T-helper 1 cell (primary cell): ENCODE measurements around the gene TMEM163.
A peak's percentile ranks its signal among the peaks of the same experiment; 100 is the strongest.
"Not testable (repeated sequence)": the region's sequence is repeated elsewhere in the genome, so short reads cannot be mapped to it uniquely, and the experiment has no call there.

ENCODE experiments used
- DNase-seq, 5 donors: peaks; one replicate each; pipeline ENCODE4 v3.0.0-alpha.2; 2012 to 2020

TMEM163 gene

DNA sequence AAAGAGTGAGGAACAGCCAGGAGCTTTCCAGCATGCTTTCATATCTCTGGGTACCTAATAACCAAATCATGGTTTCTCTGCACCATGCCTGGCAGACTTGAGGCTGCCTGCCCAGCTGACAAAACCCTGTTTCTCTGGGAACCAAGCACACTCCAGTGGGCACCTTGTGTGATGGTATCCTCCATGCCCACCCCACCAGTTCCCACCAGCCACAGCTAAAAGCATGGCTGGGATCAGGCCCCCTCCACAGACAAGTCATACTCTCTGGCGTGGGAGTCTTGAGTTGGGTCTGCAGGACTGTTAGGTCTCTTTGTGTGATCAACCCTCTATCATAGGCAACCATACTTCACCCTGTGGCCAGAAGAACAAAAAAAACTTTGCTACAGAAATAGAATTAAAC, 56.0 kb downstream of the TMEM163 start:
- DNase-seq, result no peak

DNA sequence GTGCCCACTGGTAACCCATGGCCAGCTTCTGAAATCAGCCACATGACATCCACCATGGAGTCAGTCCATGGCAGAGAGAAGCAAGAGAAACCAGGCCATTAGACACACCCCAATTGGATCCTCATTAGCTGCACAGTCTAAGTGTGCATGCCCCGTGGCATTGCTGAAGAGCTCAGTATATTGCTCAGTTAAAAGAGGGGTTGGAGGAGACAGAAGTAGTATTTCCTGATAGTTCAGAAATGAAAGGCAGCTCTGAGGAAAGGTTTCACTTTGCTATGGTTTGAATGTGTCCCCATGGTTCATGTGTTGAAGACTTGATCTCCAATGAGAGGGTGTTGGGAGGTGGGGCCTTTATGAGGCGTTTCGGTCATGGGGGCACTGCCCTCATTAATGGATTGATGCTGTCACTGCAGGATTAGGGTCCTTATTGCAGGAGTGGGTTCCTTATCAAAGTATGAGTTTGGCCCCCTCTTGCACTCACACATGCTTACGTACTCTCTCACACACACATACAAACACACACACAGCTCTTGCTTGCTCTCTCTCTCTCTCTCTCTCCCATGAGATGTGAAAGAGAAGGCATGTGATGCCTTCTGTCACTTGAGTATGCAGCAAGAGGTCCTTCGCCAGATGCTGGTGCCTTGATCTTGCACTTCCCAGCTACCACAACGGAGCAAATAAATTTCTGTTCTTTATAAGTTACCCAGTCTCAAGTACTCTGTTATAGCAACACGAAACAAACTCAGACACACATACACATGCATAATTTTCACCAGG, 58.0 kb downstream of the TMEM163 start:
- no peak for DNase-seq

DNA sequence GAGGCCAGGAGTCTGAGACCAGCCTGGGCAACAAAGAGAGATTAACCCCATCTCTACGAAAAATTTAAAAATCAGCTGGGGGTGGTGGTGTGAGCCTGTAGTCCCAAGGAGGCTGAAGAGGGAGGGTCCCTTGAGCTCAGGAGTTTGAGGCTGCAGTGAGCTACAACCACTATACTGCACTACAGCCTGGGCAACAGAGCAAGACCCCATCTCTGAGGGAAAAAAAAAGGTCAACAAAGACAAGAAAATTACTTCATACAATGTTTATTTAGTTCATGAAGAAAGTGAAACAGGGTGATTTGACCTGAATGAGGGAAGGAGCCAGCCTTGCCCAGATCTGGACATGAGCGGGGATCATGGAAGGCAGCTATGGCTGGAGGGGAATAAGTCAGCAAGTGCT, 59.1 kb downstream of the TMEM163 start:
- DNase-seq, result no peak

DNA sequence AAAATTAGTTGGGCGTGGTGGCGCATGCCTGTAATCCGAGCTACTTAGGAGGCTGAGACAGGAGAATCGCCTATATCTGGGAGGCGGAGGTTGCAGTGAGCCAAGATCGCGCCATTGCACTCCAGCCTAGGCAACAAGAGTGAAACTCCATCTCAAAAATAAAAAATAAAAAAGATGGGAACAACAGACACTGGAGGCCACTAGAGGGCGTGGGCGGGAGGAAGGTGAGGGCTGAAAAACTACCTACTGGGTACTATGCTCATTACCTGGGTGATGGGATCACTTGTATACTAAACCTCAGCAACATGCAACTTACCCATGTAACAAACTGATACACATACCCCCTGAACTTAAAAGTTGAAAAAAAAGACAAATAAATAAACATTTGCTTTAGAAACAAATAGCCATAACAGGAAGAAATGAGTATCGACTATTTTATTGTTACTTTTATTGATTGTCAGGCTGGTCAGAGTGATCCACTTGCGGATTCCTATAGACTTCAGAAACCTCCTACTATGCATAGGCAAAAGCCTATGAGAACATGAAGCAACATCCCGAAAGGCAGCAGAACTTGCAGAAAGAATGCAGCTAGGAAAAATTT, 61.0 kb downstream of the TMEM163 start:
- DNase-seq, result peak in 1 of 5 donors; percentile 12

DNA sequence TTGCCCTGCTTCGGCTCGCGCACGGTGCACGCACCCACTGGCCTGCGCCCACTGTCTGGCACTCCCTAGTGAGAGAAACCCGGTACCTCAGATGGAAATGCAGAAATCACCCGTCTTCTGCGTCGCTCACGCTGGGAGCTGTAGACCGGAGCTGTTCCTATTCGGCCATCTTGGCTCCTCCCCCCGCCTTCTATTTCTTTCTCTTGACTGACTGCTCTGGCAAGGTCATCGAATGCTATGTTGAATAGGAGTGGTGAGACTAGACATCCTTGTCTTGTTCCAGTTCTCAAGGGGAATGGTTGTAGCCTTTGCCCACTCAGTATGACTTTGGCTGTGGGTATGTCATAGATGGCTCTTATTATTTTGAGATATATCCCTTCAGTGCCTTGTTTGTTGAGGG, 62.4 kb downstream of the TMEM163 start:
- not testable (repeated sequence) for DNase-seq

DNA sequence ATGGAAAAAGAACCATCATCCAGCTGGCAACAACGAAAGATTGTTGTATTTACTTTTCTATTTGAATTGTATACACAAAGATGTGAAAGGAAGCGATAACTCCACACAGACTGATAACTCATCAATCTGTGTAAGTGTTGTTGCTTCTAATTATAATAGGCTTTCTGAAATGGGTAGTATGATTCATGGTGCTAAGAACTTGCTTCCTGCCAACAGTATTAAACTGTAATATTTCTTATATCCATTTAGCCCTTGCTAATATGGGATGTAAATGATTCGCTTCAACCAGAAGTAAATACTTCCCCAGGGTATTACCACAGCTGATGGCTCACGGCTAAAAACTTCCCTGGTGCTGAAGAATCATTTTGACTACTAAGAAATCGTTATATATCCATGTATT, 70.2 kb downstream of the TMEM163 start:
- no peak for DNase-seq

DNA sequence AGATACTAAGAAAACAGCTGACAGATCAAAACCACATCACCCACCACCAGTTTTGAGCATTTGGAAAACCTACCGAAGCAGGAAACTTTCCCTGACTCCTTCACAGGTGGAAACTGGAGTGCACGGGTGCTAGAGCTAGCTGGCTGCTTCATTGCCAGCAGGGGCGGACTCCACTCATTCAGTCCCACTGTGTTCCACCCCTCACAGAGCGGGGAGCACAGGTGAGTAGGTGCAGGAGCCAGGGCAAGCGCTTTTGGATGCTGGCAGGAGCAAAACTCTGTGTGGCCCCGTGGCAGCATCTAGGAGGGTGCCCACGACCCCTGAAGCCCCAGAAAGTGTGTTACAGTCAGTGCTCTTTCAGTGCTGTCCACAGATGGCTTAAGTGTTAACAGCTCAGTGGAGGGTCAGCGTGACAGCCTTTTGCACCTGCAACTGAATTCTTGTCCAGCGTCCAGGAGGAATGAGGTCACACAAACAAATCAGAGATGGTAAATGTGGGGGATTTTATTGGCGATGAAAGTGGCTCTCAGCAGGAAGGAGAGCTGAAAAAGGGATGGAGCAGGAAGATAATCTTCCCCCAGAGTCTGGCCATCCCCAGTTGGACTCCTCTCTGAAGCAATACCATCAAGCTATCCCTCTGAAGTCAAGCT, 71.1 kb downstream of the TMEM163 start:
- DNase-seq, result no peak

DNA sequence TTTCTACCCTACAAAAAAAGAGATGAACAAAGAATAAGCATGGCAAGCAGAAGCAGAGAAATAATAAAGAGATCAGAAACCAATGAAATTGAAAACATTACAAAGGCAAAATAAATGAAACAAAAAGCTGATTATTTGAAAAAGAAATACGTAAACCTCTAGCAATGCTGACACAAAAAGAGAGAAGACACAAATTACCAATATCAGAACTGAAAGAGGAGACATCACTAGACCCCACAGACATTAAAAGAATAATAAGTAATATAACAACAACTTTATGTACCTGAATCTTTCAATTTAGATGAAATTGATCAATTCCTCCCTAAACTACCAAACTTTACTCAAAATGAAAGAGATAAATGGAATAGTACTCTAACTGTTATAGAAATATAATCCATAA, 75.9 kb downstream of the TMEM163 start:
- no peak for DNase-seq

DNA sequence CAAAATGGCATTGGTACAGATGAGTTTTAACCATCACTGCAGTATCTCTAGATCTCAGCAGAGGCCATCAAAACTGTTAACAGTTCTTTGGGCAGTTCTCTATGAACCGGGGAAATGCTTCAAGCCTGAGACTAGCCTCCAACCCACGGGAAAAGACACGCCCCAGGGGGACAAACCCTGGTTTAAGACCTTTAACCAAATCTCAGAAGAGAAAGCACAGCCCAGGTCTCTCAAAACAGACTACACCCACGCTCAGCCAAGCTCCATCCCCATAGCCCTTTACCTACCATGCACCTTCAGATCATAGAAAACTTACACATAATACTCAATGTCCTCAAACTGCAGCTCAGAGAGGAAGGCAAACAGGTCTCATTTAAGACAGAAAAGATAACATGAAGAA, 78.3 kb downstream of the TMEM163 start:
- no peak for DNase-seq

DNA sequence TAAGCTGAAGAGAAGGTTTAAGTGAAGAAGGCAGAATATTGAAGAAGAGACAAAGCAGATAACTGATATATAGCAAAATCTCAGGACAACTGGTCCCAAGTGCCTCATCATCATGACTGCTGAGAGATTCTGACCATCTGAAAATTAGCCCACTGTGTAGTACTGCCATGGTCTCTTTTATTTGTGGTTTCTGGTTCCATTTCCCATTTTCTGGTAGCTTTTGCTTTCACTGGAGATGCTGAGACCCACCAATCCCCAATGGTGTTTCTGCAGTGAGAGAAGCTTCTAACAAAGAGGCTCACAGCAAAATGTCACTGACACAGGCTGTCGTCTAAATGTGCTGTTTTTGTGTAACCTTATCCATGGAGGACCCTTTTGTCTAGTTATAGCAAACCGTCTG, 79.5 kb downstream of the TMEM163 start:
- no peak for DNase-seq

DNA sequence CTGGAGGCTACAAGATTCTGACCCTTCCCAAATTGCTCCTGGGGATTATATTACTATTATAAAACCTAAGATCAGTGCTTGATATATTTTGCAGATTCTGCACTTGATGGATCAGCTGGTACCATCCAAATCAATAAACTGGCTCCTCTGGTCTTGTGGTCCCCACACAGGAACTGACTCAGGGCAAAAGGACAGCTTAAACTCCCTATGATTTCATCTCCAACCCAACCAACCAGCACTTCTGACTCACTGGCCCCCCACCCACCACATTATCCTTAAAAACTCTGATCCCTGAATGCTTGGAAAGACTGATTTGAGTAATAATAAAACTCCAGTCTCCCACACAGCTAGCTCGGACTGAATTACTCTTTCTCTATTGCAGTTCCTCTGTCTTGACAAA, 82.1 kb downstream of the TMEM163 start:
- no peak for DNase-seq

DNA sequence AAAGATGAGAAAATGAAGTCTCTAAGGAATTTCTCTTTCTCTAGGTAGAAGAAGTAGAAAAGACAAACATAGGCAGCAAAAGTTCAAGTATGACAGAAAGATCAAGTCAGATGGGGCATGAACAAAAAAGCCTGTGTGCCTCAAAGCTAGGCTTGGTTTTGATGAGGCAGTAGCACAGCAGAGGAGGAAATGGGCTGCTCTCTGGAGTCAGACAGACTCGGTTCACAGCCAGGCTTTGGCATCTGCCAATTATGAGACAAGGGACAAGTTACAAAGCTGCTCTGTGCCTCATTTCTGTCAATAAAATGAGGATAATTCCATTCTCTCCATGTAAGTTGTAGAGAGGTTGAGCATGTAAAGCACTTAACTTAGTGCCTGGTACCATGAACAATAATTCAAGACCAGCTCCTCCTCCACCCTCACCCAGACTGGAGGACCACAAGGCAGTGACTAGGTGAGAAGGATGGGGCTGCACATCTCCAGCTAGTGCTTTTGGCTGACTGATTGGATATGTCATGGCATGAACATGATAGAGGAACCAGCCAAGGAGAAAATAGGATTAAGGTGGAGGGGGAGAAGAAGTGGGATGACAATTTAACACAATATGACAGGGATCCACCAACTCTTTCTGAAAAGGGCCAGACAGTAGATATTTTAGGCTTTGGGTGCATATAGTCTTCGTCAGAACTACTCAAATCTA, 84.6 kb downstream of the TMEM163 start:
- DNase-seq, result no peak

DNA sequence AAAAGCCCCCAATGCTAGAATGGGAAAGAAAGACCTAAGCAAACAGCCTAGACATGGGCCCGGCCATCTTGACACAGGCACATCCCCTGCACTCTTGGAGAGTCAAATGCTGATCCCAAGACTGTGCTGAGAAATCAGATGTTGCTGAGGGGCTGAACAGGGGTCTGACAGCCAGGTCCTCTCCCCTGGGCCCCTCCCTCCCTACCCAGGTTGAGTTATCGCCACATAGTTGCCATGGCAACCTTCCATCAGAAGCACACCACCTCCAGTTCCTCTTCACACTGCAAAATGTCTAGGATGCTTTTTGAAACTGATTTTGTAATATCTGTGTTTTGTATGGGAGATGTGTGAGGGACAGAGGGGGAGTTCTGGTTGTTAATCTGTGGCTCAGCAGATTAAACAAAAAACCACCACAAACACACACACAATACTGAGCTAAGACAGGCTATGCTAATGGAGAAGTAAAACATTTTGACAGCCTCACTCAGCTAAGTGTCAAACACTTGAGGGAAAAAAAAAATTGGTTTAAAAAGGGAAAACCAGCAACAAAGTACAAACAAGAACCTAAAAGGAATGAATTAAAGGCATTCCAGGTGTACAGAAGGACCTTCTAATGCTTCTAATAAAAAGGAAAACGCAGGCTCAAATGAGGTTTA, 88.2 kb downstream of the TMEM163 start:
- DNase-seq, result no peak

DNA sequence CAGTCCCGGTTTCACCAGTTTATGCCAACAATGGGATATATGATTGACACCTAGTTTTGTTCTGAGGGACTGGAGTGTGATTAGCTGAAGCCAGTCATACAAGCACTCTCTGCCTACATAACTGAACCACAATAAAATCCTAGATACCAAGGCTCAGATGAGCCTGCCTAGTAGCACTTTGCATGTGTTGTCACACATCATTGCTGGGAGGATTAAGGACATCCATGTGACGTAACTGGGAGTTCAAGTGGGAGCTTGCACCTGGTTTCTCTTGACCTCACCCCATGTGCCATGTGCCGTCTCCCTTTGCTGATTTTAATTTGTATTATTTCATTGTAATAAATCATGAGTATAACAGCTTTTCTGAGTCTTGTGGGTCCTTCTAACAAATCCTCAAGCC, 90.3 kb downstream of the TMEM163 start:
- DNase-seq, result no peak

DNA sequence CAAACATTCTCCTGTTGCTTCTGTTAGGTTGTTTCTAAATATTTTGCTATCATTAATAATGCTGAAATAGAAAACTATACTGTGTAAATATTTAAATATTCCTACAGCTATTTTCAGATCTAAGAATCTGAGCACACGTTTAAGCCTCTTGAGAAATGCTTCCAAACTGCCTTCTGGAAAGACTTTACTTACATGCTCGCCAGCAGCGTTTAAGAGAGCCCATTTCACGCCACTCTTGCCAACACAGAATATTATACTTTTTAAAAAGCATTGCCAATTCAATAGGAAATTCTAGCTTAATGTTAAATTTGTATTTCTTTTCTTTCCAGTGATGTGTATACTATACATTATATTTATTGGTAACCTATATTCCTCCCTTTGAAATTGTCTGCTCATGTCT, 92.0 kb downstream of the TMEM163 start:
- DNase-seq, result no peak

DNA sequence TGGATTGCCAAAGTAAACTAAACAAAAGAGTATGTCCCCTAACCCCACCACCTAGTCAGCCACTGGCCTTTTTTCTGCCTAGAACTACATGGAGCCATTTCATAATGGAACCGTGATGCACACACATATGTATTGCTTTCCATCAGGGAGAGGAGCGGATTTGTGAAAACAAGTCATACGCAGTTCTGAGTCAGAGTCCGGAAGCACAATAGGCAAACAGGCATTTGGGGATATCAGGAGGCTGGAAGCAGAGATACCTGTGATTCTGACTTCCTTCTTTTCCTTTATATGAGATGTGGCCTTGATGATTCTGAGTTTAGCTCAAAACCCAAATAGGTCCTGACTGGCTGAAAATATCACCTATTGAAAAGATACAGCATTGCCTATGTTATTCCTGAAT, 93.5 kb downstream of the TMEM163 start:
- DNase-seq, result no peak

DNA sequence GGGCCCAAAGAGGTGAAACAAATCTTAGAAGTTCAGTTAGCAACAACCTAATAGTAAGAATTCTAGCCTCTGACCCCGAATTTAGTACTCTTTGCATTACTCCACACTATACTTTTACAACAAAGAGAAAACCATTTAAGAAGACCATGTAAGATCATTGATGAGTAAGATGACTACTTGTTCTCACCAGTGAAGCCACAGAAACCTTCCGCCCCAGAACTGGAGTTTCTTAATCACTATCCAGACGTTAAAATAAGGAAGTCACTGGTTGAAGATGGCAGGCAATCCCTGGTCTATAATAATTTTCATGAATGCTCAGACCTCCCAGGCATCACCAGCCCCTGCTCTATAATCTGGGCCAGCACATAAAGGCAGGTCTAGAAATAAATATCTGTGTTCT, 95.0 kb downstream of the TMEM163 start:
- DNase-seq, result peak in 1 of 5 donors; percentile 66

DNA sequence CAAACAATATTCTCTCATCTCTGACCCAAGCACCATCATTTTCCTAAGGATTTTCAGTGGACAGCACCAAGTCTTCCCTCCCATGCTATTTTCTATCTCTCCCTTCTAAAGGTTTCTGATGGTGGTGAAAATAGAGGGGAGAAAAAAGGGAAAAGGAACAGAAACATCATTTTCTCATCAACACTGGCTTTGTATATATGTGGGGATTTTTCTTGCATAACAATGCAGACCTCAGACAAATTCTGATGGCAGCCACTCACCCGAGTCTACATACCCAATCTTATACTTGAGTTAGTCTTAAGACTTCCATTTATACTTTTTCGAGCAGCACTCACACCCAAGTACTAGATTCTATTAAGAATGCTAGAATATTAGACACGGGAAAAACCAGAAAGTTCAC, 95.8 kb downstream of the TMEM163 start:
- no peak for DNase-seq

DNA sequence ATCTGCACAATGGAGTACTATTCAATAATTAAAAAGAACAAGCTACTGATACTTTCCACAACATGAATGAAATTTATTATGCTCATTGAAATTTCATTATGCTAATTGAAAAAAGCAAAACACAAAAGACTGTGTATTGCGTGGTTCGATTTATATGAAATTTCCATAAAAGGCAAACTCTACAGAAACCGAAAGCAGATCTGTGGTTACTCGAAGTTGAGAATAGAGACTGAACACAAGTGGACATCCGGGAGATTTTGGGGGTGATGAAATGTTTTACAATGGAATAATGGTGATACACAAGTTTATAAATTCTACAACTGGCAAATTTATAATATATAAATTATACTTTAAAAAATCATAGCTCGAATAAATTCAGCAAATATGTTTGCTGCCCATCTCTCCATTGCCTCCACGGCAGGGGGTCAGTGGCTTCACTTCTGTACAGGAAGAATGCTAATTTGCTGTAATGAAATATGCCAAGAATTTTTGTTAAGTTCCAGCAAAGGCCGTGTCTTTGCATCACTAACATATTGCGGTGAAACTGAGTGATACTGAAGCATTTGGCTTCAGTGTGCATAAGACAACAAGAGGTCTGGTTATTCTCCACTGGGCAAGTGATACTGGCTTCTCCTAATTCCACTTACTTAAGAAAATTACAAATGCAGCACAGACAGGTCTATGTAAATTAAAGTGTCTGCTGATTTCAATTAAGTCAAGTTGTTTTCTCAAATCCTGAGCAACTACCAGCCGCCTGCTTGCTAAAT, 96.7 kb downstream of the TMEM163 start:
- peak in 1 of 5 donors; percentile 4 for DNase-seq

DNA sequence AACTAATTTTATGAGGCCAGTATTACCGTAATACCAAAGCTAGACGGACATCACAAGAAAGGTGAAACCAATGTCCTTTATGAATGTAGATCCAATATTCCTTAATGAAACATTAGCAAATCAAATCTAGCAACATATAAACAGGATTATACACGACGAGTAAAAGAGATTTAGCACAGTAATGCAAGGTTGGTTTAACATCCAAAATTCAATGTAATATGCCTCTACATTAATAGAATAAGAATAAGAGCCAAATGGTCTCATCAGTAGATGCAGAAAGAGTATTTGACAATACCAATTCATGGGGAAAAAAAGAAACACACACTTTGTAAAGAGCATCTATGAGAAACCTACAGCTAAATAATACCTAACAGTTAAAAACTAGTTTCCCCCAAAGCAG, 99.5 kb downstream of the TMEM163 start:
- no peak for DNase-seq

DNA sequence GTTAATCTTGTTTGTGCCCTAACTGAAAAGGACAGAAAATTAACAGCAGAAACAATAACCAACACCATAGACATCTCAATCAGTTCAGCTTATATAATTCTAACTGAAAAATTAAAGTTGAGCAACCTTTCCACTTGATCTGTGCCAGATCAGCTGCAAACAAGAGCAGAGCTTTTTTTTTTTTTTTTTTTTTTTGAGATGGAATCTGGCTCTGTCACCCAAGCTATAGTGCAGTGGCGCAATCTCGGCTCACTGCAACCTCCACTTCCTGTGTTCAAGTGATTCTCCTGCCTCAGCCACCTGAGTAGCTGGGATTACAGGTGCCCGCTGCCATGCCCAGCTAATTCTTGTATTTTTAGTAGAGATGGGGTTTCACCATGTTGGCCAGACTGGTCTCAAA, 103.3 kb downstream of the TMEM163 start:
- DNase-seq, result not testable (repeated sequence)

DNA sequence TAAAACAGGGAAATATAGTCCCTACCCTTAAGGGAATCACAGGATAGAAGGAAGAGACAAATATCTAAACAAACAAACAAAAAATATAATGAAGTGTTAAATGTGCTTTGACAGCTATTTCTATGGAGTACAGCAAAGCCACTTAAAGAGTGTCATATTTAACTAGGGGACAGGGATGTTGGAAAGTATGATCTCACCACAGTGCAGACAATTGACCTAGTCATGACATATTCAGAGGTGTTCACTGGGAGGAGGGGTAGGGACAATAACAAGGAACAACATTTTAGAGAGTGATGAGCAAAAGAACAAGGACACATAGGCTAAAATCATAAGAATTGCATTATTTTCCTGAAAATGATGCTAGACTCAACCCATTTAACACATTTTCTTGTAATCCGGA, 107.5 kb downstream of the TMEM163 start:
- DNase-seq, result no peak
